NCI-H1092 treated with DMSO at 0.1 percent for 48 hours (cell line): ENCODE measurements around the gene POLR3H.

Experiments used
- DNase-seq: peaks from one replicate; lab custom pipeline; 2025; lab: John Stamatoyannopoulos, UW

The POLR3H gene

DNA sequence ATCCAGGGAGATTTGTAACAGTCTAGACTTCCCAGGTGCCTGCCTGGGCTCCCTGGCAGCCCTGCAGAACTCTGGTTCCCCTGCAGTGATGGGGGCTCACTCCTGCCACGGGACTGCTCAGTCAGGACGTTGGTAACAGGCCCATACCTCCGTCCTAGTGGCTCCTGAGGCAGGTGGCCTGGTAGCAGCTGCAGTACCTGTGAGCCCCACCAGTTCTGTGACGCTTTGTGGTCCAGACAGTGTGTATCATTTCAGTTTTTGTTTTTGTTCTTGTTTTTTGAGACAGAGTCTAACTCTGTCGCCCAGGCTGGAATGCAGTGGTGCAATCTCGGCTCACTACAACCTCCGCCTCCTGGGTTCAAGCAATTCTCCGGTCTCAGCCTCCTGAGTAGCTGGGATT lies 27.8 kb downstream of the POLR3H start:
- DNase-seq: no peak

DNA sequence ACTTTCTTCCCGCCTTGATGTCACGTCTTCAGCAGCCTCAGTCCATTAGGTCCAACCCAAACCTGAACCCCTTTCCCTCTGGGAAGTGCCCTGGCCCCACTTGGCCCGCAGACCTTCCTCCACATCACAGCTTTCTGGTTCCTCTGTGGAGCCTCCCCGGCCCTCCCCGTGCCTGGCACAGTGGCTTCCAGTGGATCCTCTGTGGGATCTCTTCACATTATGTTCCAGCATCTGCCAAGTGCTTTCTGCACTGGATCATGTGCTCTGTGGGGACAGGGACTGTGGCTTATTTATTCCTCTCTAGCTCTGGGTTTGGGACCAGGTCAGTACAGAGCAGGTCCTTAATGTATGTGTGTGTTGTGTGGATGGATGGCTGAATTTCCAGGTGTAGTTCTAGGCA lies 30.9 kb downstream of the POLR3H start:
- DNase-seq: no peak

DNA sequence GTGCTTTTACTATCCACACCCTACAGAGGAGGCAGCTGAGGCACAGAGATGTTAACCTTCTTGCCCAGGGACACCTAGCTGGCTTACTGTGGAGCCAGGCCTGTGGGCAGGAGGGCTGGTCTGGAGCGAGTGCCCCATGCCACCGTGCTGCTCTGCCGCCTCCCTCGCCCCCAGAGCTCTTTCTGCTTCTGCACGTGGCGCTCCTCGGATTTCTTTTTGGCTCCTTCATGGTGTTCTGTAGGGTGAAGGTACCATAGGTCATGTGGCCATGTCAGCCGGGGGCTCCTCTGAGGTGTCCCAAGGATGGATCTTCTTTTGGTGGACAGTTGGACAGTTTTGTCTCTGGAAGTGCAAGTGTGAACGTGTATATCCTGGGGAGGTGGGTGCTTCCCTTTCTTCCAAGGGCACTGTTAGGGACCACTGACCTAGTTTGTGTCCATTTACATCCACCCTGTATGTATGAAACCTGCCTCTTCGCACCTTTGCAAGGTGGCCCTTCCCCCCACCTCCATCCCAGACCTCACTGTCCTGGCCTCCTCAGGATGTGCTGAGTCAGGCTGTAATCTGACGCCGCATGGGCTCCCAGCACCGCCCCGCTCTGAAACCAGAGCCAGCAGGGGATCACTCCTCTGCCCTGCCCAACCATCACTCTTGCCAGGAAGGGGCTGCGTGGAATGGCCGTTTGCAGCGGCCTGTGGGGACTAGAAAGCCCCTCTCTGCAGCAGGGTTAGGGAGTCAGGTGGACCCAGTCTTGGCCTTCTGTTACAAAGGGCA lies 31.7 kb downstream of the POLR3H start:
- no peak for DNase-seq

DNA sequence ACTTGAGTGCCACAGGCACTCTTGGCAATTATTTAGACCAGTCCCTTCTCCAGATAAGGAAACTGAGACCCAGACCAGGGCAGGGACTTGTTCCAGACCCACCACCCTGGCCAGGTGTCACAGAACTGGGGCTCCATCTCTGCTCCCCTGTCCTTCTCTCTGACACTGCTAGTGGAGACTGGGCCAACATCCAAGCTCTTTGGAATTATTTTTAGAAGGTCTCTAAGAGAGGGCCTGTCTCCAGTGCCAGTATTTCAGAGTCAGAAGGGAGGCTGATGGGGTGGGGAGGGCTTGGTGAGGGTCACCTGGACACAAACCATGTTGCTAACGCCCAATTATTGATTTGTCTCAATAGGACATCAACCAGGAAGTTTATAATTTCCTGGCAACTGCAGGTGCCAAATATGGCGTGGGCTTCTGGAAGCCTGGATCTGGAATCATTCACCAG lies 32.7 kb downstream of the POLR3H start:
- DNase-seq: no peak

DNA sequence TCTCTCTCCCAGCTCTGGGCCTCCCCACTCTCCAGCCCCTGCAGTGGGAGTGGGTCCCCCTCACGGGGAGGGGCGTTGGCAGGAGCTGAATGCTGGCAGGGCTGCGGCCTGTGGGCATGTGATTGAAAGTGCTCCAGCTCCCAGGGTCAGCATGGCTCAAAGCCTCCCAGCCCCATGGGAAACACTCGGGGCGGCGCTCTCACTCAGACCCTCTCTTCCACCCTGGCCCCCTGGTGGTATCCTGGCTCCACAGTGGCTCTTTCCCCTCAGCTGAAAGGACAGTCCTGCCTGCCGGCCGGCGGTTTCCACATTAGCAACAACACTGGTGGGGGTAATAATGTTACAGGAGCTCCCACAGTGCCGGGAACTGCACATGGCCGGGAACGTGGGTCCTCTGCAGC lies 35.5 kb downstream of the POLR3H start:
- no peak for DNase-seq

DNA sequence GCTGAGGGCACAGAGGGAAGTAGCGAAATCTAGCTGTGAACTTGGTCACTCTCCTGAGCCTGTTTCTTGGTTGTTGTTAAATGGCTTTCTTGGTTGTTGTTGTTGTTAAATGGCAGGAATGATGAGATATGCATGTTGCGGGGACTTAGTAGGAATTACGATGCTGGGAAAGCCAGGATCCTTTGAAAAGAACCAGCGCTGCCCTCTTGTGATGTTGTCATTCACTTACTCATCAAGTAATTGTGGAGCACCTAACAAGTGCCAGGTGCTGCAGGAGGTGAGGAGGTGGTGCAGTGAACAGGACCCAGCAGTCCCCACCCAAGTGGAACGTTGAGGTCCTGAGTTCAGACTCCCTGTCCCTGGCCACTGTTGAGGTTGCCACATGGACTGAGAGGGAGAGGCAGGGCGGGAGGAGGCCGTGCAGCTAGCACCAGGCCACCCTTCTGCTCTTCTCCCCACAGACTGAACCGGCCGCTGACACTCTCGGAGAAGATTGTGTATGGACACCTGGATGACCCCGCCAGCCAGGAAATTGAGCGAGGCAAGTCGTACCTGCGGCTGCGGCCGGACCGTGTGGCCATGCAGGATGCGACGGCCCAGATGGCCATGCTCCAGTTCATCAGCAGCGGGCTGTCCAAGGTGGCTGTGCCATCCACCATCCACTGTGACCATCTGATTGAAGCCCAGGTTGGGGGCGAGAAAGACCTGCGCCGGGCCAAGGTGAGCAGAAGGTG lies 36.8 kb downstream of the POLR3H start:
- no peak for DNase-seq

DNA sequence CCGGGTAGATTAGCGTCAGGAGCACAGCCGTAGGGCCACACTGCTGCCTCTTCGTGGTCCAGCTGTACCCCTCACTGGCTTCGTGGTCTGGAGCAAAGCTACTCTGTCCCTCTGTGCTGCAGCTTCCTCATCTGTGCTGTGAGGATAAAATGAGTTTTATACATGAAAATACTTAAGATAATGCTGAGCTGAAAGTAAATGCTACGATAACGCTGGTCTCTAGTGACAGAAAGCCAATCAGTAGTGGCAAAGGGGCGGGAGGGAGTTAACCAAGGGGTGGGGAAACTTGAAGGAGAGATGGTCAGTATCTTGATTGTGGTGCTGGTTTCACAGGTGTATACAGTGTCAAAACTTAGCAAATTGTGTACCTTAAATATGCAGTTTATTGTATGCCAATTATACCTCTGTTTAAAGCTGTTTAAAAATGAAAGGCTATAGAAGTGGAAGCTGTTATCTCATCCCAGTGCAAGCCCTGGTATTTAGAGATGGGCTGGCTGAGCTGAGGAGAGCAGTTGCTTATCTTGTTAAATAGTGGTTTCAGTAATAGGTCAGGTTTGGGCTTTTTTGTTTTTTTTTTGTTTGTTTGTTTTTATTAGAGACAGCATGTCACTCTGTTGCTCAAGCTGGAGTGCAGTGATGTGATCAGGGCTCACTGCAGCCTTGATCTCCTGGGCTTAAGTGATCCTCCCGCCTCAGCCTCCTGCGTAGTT lies 38.6 kb downstream of the POLR3H start:
- DNase-seq: no peak

DNA sequence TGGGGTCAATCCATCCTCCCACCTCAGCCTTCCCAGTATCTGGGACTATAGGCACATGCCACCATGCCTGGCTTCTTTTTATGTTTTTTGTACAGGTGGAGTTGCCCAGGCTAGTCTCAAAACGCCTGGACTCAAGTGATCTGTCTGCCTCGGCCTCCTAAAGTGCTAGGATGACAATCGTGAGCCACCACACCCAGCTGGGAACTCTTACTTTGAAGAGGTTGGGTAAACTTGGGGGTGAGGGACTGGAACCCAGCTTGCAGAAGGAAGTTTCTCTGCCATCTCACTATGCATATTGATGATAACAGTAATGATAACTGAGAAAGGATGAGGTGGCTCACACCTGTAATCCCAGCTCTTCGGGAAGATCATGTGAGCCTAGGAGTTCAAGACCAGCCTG lies 39.5 kb downstream of the POLR3H start:
- no peak for DNase-seq

DNA sequence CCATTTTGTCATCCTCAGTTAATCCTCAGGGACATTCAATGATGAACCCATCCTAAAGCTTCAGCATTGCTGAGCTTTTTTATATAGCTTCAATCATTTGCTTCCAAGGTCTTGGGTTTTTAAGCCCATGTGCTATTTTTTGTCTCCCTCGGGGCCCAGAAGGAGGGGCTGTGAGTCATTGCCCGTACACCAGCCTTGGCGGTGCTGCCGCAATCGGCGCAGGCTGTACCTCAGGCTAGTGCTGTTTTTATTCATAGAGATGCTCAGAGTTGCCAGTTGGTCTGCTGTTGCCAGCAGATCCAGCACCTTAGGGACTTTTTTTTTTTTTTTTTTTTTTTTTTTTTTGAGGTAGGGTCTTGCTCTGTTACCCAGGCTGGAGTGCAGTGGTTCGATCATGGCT lies 39.9 kb downstream of the POLR3H start:
- no peak for DNase-seq

DNA sequence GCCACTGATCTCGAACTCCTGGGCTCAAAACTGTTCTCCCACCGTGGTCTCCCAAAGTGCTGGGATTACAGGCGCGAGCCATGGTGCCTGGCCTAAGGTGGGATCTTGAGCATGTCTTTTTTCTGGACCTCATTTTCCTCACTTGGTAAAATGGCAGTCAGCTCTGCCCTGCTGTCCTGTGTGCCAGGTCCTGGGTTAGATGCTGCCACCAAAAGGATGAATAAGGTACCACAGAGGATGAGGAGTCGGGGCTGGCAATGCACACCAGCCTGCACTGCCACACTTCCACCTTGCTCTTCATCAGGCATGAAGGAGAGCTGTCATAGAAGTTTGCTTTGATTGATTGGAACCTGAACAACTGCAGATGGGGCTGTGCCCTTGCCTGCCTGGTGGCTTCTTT lies 43.1 kb downstream of the POLR3H start:
- DNase-seq: no peak

DNA sequence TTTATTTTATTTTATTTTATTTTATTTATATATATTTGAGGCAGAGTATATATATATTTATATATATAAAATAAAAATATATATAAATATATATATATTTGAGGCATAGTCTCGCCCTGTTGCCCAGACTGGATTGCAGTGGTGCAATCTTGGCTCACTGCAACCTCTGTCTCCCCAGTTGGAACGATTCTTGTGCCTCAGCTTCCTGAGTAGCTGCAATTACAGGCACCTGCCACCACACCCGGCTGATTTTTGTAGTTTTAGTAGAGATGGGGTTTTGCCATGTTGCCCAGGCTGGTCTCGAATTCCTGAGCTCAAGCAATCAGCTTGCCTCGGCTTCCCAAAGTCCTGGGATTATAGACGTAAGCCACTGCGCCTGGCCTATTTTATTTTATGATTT lies 44.0 kb downstream of the POLR3H start:
- no peak for DNase-seq

DNA sequence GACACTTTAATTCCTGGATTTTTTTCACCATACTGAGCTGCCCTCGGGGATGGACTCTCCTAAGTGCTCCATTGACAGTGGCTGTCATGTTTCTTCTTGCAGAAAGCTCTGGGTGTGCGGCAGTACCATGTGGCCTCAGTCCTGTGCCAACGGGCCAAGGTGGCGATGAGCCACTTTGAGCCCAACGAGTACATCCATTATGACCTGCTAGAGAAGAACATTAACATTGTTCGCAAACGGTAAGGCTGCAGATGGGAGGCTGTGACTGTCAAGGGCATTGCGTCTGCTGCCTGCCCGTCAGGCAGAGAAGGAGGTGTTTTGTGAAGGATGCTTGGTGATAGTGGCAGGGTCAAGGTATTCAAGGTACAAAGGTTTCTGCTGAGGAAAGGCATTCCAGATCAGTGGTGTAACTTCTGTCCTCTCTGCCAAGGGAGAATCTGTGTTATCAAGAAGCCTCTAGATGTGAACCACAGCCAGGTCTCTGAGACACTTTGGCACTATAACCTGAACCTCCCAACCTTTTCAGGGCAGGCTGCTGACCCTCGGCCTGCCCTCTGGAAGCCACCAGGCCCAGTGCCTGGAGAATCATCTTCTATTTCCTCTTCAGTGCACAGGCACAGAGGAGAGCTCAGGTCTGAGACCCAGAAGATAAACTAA lies 44.5 kb downstream of the POLR3H start:
- DNase-seq: no peak

DNA sequence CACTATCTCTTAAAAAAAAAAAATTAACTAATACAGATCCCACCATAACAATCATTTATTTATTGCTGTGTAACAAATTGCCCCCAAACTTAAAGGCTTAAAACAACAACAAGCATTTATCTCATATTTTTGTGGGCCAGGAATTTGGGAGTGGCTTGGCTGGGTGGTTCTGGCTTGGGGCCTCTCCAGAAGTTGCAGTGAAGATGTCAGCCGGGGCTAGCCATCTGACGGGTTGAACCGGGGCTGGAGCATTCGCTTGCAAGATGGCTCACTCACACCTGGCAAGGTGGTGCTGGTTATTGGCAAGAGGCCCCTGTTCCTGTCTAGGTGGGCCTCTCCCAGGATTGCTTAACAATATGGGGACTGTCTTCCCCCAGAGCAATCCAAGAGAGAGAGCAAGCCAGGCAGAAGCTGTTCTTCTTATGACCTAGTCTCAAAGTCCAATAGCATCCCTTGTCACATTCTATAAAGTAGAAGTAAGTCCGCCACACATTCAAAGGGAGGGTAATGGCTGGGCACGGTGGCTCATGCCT lies 45.9 kb downstream of the POLR3H start:
- DNase-seq: no peak

DNA sequence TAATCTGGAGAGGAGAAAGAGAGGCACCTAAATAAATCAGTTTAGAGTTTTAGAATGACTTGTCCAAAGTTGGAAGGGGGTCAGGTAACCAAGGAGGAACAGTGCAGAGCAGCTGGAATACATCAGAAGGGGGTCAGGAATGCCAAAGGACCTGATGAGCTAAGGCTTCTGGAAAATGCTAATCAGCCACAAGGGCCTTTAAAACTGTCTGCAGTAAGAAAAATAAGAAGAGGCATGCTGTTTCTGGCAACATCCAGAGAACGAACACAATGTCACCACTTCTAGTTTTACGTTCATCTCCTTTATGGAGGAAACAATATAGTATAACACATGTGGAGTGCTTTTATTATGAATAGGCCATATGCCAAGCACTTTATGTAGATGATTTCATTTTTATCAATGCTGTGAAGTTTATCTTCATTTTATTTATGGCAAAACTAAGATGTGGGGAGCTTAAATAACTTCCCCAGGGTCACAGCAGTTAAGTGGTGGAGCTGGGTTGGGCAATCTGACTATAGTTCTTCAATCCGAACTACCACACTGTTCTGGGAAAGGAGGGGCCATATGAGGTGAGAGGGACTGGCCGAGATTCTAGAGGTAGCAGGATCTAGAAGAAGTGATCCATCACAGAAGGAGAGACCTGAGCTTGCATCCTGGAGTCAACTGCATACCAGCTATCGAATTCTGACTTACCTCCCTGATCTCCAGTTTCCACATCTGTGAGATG lies 52.7 kb downstream of the POLR3H start:
- DNase-seq: no peak

DNA sequence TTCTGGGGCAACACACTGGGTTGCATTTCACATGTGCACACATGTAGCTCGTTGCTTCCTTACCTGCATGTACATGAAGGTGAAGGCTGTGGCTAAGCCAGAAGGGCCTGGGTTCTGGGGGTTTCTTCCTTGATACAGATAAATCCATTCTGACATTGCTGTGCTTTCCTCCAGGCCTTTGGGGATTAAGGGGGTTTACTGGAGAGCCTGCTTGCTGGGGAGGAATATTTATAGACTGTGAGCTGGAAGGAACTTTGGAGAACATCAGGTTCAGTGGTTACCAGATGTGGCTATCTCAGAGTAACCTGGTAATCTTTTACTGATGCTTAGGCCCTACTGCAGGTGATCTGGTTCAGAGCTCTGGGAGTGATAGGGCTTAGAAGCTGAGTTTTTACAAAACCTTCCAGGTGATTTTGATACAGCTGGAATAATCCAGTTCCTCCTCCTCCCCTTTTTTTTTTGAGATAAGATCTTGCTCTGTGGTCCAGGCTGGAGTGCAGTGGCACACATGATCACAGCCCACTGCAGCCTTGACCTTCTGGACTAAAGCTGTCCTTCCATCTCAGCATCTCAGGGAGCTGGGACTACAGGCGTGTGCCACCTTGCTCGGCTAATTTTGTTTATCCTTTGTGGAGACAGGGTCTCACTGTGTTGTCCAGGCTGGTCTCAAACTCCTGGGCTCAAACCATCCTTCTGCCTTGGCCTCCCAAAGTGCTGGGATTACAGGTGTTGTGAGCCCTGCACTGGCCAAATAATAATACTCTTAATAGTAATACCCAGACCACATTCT lies 55.5 kb downstream of the POLR3H start:
- DNase-seq: no peak

DNA sequence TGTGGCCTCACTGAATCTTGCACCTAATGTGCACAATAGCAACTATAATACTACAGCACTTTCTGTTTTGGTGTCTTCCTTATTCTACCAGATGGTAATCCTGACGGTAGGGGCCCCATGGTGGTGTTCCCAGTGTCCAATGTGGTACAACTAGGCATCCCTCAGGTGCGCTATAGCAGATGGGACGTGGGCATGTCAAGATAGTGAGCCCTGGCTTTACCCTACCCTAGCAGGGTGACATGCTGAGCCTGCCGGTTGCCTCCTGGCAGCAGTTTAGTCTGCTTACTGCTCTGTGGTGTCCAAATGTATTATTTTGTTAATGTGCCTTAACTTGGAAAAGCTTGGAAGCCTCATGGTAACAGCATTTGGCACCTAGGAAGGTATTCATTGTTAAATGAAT lies 56.2 kb downstream of the POLR3H start:
- DNase-seq: no peak

DNA sequence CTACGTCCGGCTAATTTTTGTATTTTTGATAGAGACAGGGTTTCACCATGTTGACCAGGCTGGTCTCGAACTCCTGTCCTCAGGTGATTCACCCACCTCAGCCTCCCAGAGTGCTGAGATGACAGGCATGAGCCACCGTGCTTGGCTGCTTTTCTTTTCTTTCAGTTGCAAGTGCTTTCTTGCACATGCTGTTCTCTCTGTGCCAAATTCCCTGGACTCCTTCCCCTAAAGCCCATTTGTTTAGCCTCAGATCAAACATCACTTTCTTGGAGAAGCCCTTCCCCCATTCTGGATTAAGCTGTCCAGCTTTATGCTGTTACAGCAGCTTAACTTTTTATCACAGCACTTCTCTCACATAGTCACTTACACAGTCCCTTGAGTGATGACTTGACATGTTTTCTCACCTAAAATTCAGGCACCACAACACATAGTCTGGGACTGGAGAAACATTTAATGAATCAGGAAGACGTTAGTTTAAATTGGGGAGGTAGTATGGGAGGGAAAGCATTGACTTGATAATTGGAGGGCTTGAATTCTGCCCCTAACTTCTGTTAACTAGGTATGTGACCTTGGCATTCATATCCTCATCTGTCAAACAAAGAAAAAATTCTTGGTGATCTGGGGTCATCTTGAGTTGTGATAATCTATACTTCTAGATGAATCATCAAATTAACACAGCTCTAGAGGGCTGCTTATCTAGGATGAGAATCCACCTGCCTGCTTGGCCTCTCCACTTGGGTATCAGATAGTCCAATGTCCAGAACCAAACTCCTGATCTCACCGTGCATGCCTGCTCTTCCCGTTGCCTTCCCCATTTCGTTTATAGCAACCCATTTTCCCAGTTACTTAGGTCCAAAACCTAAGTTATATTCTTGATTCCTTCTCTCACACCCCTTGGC lies 57.0 kb downstream of the POLR3H start:
- DNase-seq: no peak

DNA sequence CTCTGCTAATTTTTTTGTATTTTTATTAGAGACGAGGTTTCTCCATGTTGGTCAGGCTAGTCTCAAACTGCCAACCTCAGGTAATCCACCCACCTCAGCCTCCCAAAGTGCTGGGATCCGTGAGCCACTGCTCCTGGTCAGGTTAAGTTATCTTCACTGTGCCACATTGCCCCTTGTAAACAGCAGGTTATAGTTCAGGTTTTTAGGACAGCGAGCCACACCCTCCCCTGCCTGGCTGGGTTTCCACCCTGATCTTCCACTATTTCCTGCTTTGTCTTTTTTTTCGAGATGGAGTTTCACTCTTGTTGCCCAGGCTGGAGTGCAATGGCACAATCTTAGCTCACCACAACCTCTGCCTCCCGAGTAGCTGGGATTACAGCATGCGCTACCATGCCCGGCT lies 59.2 kb downstream of the POLR3H start:
- DNase-seq: no peak

DNA sequence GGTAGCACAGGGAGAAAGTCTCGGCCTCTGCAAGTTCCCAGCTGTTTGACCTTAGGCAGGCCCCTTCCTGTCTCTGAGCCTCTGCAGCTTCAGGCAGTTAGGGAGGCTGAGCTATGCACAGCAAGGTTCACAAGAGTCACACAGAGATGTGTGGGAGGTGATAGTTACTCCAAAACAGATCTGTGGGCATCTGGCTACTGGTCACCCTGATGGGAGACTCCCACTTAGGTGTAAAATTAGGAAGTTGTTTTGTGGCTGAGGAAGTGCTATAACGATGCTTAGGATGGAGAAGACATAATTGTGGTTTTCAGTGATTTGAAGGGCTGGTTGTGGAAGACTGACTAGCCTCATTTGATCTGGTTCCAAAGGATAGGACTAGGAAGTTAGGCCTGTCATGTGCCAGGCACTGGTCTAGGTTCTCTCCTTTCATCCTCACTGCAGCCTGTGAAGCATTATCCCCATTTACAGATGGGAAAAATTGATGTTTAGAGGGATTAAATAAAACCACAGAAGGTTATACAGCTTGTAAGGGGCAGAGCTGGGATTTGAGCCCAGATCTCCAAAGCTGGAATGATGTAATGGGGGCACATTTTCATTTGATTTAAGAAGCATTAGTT lies 61.8 kb downstream of the POLR3H start:
- DNase-seq: no peak
